K562 (cell line): ENCODE measurements around the gene CEP19. TPM values are rescaled to one million over a fixed set of nuclear protein-coding genes. Genes with fewer than 3 reads are reported as not detected.

Experiments
- CBFB ChIP-seq: sonication (generic); formaldehyde crosslinking; IDR thresholded peaks from 2 replicates; pipeline ENCODE4 v1.4.0; 2020; ENCODE audit warnings: mild to moderate bottlenecking, missing genetic modification reagents
- CC2D1A ChIP-seq: fragments of 450-650 bp; IDR thresholded peaks from 2 replicates; pipeline ENCODE4 v1.6.1; 2017; ENCODE audit warnings: mild to moderate bottlenecking
- CXXC5 ChIP-seq: fragments of 250-450 bp; sonication (Bioruptor Pico); IDR thresholded peaks from 2 replicates; pipeline ENCODE4 v1.8.0; 2022; ENCODE audit warnings: inconsistent platforms, mild to moderate bottlenecking, moderate library complexity
- ERF ChIP-seq: fragments of 450-650 bp; formaldehyde crosslinking; IDR thresholded peaks from 2 replicates; pipeline ENCODE4 v1.4.0; 2020; ENCODE audit warnings: mild to moderate bottlenecking, mixed read lengths
- FIP1L1 ChIP-seq: fragments of 200-400 bp; formaldehyde crosslinking; IDR thresholded peaks from 2 replicates; pipeline ENCODE4 v1.6.1; 2018; ENCODE audit warnings: mild to moderate bottlenecking, low read depth, low read length; ENCODE audit not compliant: poor library complexity, severe bottlenecking
- FOXA3 ChIP-seq, 2 experiments: fragments of 450-650 bp in 1 of 2; sonication (generic) in 1 of 2; formaldehyde crosslinking; IDR thresholded peaks in 1 of 2; conservative IDR thresholded peaks in 1 of 2; 2 replicates each; pipeline versions ENCODE4 v1.4.0 to v1.8.0; 2020 to 2022; ENCODE audit warnings: mild to moderate bottlenecking in 2 of 2, missing genetic modification reagents in 1 of 2
- FOXP1 ChIP-seq: sonication (generic); formaldehyde crosslinking; IDR thresholded peaks from 2 replicates; pipeline ENCODE4 v1.8.0; 2022; ENCODE audit warnings: mild to moderate bottlenecking, missing genetic modification reagents
- GATAD2A ChIP-seq: fragments of 450-650 bp; IDR thresholded peaks from 2 replicates; pipeline ENCODE4 v1.6.1; 2017
- HNRNPLL ChIP-seq: fragments of 200-400 bp; formaldehyde crosslinking; IDR thresholded peaks from 2 replicates; pipeline ENCODE4 v1.6.1; 2017; ENCODE audit warnings: low read length, low read depth, mild to moderate bottlenecking; ENCODE audit not compliant: poor library complexity, severe bottlenecking
- ILK ChIP-seq: fragments of 450-650 bp; IDR thresholded peaks from 2 replicates; pipeline ENCODE4 v1.6.1; 2016; ENCODE audit warnings: missing genetic modification characterization, low read depth, mild to moderate bottlenecking, missing compliant biosample characterization, moderate library complexity, borderline replicate concordance
- KLF13 ChIP-seq: fragments of 450-650 bp; IDR thresholded peaks from 2 replicates; pipeline ENCODE4 v1.6.1; 2016; ENCODE audit warnings: missing genetic modification characterization, low read depth, mild to moderate bottlenecking, missing compliant biosample characterization, moderate library complexity, borderline replicate concordance
- NUFIP1 ChIP-seq: fragments of 450-650 bp; IDR thresholded peaks from 2 replicates; pipeline ENCODE4 v1.6.1; 2018; ENCODE audit not compliant: partially characterized antibody
- PHTF2 ChIP-seq: fragments of 250-450 bp; sonication (Bioruptor Pico); IDR thresholded peaks from 2 replicates; pipeline ENCODE4 v1.5.0; 2021; ENCODE audit warnings: mild to moderate bottlenecking
- PRPF4 ChIP-seq: fragments of 200-400 bp; formaldehyde crosslinking; IDR thresholded peaks from one replicate; pipeline ENCODE4 v1.6.1; 2017; ENCODE audit warnings: low read length, low read depth, mild to moderate bottlenecking; ENCODE audit not compliant: insufficient read depth, poor library complexity, severe bottlenecking
- RERE ChIP-seq: sonication (generic); formaldehyde crosslinking; IDR thresholded peaks from 2 replicates; pipeline ENCODE4 v1.8.0; 2023; ENCODE audit warnings: missing genetic modification reagents, mild to moderate bottlenecking, borderline replicate concordance
- SIN3B ChIP-seq: fragments of 450-650 bp; IDR thresholded peaks from 2 replicates; pipeline ENCODE4 v1.6.1; 2017; ENCODE audit warnings: low read depth, mild to moderate bottlenecking, moderate library complexity
- SPI1 ChIP-seq: IDR thresholded peaks from 2 replicates; pipeline ENCODE4 v1.6.1; 2011; ENCODE audit warnings: low read depth, low read length, control low read depth, borderline replicate concordance
- SRSF3 ChIP-seq: fragments of 200-400 bp; formaldehyde crosslinking; IDR thresholded peaks from 2 replicates; pipeline ENCODE4 v1.6.1; 2016; ENCODE audit warnings: mild to moderate bottlenecking, low read length, moderate library complexity; ENCODE audit not compliant: insufficient read depth
- ZBTB43 ChIP-seq: sonication (generic); formaldehyde crosslinking; IDR thresholded peaks from 2 replicates; pipeline ENCODE4 v1.8.0; 2023; ENCODE audit warnings: mild to moderate bottlenecking, missing genetic modification reagents
- ZKSCAN3 ChIP-seq: fragments of 250-450 bp; sonication (Bioruptor Pico); IDR thresholded peaks from 2 replicates; pipeline ENCODE4 v1.4.0; 2020
- ZNF133 ChIP-seq: fragments of 250-450 bp; sonication (Bioruptor Pico); IDR thresholded peaks from 2 replicates; pipeline ENCODE4 v1.4.0; 2020; ENCODE audit warnings: mild to moderate bottlenecking
- ZNF134 ChIP-seq: fragments of 250-450 bp; sonication (Bioruptor Pico); conservative IDR thresholded peaks from 2 replicates; pipeline ENCODE4 v1.4.0; 2020
- ZNF347 ChIP-seq: fragments of 450-650 bp; formaldehyde crosslinking; IDR thresholded peaks from 2 replicates; pipeline ENCODE4 v1.4.0; 2020; ENCODE audit warnings: low read depth, mild to moderate bottlenecking, moderate library complexity
- polyA plus RNA-seq, 8 experiments: library from polyadenylated mRNA; depleted of rRNA in 4 of 8; stranded (reverse) in 5 of 8; unstranded in 3 of 8; fragments of >200 nt; fragmentation: Nextera tagmentation in 2 of 8; fragmentation: Illumina TruSeq in 1 of 8; extraction: Ambion mirVana in 2 of 8; extraction: Trizol in 1 of 8; gene quantifications; 2 replicates each; pipeline versions ENCODE4 v1.2.1 to v1.2.3, GENCODE V29; 2011 to 2014; ENCODE audit warnings: inconsistent platforms in 1 of 8, missing spikeins in 1 of 8
- total RNA-seq, 7 experiments: library from RNA; depleted of rRNA in 6 of 7; stranded (reverse); fragments of >200 nt in 6 of 7; fragmentation: Illumina TruSeq in 2 of 7; extraction: Trizol in 2 of 7; gene quantifications; 2 replicates each; pipeline versions ENCODE4 v1.2.1 to v1.2.3, GENCODE V29; 2011 to 2021; ENCODE audit warnings: low replicate concordance in 1 of 7

Gene CEP19
- total and polyA plus RNA-seq, 9 of the 15 experiments (the other 6 are each of a cell fraction or from before 2014, with no cell fraction given) = 2.5 to 4.5 (median 3.7) TPM

- TF ChIP-seq NUFIP1 = no peak
- TF ChIP-seq KLF13 = no peak
- TF ChIP-seq CC2D1A = no peak
- no peak for TF ChIP-seq SRSF3
- peak; percentile 62 for TF ChIP-seq HNRNPLL
- TF ChIP-seq ZBTB43 = 0 out of 2 replicates have a peak, but pooled peaks have one; percentile 39
- no peak for TF ChIP-seq ZNF134 (CRISPR knock-in tag)
- TF ChIP-seq RERE = no peak
- no peak for TF ChIP-seq ERF
- TF ChIP-seq PHTF2 (CRISPR knock-in tag) = no peak
- TF ChIP-seq ZNF347 = no peak
- peak; percentile 57; the same call in 1 of the 2 replicates for TF ChIP-seq SPI1
- no peak for TF ChIP-seq ZNF133
- TF ChIP-seq ILK = no peak
- TF ChIP-seq SIN3B = 0 out of 2 replicates have a peak, but pooled peaks have one; percentile 40
- no peak for TF ChIP-seq FIP1L1
- no peak for TF ChIP-seq FOXP1 (CRISPR knock-in tag)
- no peak for TF ChIP-seq CBFB (CRISPR knock-in tag)
- no peak for TF ChIP-seq PRPF4
- peak; percentile 82 for TF ChIP-seq CXXC5
- 0 out of 2 replicates have a peak, but pooled peaks have one; percentile 45 for TF ChIP-seq GATAD2A
- no peak for TF ChIP-seq FOXA3 (CRISPR knock-in tag; conservative IDR thresholded peaks at IDR 0.05 in 1 of 2, IDR thresholded peaks at IDR 0.05 in 1 of 2)
- no peak for TF ChIP-seq ZKSCAN3
These were observed 27.8 kb upstream of the CEP19 start, which contains the start of gene PAK2 (continued) for GRCh38 chr3:196739671-196740480.
